ENCODE measurements around the gene RALGPS2.

Gene RALGPS2

DNA sequence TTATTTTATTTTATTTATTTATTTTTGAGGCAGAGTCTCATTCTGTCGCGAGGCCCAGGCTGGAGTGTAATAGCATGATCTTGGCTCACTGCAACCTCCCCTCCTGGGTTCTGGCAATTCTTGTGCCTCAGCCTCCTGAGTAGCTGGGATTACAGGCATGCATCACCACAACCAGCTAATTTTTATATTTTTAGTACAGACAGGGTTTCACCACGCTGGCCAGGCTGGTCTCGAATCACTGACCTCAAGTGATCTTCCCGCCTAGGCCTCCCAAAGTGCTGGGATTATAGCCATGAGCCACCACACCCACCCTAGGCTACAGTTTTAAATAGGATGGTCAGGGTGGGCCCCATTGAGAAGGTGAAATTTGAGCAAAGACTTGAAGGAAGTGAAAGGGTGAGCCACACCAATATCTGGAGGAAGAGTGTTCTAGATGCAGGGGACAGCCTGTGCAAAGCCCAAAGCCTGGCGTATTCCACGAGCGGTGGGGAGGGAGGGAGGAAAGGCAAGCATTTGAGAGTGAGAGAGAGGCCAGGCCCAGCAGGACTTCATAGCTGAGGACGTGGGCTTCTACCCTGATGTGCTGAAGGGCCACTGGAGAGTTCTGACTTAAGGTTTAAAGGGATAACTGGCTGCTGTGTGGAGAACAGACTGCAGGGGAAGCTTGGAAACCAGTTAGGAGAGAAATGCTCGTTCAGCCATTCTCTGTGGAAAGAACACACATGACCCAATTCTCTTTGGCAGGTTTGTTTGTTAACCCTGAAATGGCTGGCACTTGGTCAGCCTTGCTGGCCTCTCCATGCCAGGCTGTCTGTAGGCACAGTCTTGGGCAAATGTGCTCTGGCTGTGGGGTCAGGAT is 238.0 kb downstream of the RALGPS2 start:
- DNase-seq (ENCODE audit: low read depth, low spot score): no peak

- no peak for DNase-seq (ENCODE audit: low read depth, low spot score)
Observed at GRCh38 chr1:178964469-178965330, 239.7 kb downstream of the RALGPS2 start.

GRCh38 chr1:178966312-178966711 is 241.3 kb downstream of the RALGPS2 start:
- DNase-seq (ENCODE audit: low read depth, low spot score): no peak

- no peak for DNase-seq (ENCODE audit: low read depth, low spot score)
Observed at GRCh38 chr1:178969226-178969987, 244.4 kb downstream of the RALGPS2 start.

DNA sequence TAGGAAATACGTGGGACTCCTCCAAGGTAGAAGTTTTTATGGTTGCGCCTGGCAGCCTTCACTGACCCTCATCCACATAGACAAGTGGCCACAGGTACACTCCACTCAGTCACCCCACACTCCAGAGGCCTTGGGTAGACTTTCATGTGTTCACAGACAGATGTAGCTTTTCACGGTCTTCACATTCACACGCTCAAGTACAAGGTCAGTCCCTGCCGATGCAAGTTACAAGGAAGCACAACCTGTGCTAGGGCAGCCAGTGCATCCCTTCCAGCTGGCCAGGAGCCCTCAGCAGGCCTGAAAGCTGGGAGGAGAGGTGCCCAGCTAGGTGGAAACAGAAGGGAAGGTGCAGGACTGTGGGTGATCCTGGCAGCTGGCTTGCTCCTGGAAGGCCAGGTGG is 245.1 kb downstream of the RALGPS2 start:
- no peak for DNase-seq (ENCODE audit: low read depth, low spot score)

Measured in smooth muscle cell of the brain vasculature (primary cell).